IPS-18c (cell line): ENCODE results near the gene POMT1.

Experiments used
- H3K4me3 ChIP-seq: 2 replicates; pipeline ENCODE4 v1.7.0; 2013; ENCODE audit warnings: low read depth, mild to moderate bottlenecking, low read length, moderate library complexity; ENCODE audit not compliant: insufficient read depth
- H3K9me3 ChIP-seq: one replicate; pipeline ENCODE4 v1.6.1; 2013; ENCODE audit warnings: mild to moderate bottlenecking, low read length, moderate library complexity; ENCODE audit not compliant: control insufficient read depth, insufficient read depth

POMT1 gene

GRCh38 chr9:131557855-131558548 is 55.3 kb downstream of the POMT1 start:
- H3K4me3 ChIP-seq = no peak overlapping the region
- peaks cover 7% of the 10 kb centered on the region for H3K9me3 ChIP-seq

- Histone ChIP-seq H3K4me3 (no peak overlapping the region; the same call in 1 of the 2 replicates), H3K9me3 (no peaks in the 10 kb centered on the region)
Measured at GRCh38 chr9:131559421-131560000, 56.8 kb downstream of the POMT1 start.

GRCh38 chr9:131562032-131562959 is 59.6 kb downstream of the POMT1 start:
- Histone ChIP-seq H3K4me3 (no peak overlapping the region), H3K9me3 (no peaks in the 10 kb centered on the region)

GRCh38 chr9:131565369-131565768 is 62.7 kb downstream of the POMT1 start:
- Histone ChIP-seq H3K4me3 (no peak overlapping the region), H3K9me3 (no peaks in the 10 kb centered on the region)

GRCh38 chr9:131566158-131566557 is 63.4 kb downstream of the POMT1 start:
- Histone ChIP-seq H3K9me3 (no peaks in the 10 kb centered on the region), H3K4me3 (no peak overlapping the region)

- no peaks in the 10 kb centered on the region for H3K9me3 ChIP-seq
- no peak overlapping the region for H3K4me3 ChIP-seq
Measured at GRCh38 chr9:131567910-131568309, 65.2 kb downstream of the POMT1 start.
